WTC11 (cell line): ENCODE data around the gene UTS2B. TPM values are rescaled to one million over a fixed set of nuclear protein-coding genes. Genes with fewer than 3 reads are reported as not detected.

Source experiments
- ATAC-seq: fragments of 200-7000 bp; cut with Tn5 transposase; 2 replicates; pipeline ENCODE4 v1.10.0; 2021; ENCODE audit warnings: mild to moderate bottlenecking, moderate library complexity
- CTCF ChIA-PET: fragments of 300-600 bp; sonication (Branson Sonifier 250); formaldehyde crosslinking; loops from one replicate; lab custom pipeline; 2021; ENCODE audit warnings: antibody characterized with exemption; lab: Charles Lee
- POLR2A ChIA-PET: fragments of 350-600 bp; sonication (Branson Sonifier 250); formaldehyde crosslinking; loops from one replicate; lab custom pipeline; 2021; ENCODE audit warnings: antibody characterized with exemption; lab: Charles Lee
- DNase-seq: peaks from one replicate; pipeline ENCODE4 v3.0.0; 2021; ENCODE audit warnings: low spot score
- H3K27ac Mint-ChIP-seq: 2 replicates; pipeline ENCODE4 v1.8.0; 2021; ENCODE audit warnings: mixed read lengths
- H3K27me3 Mint-ChIP-seq: 2 replicates; pipeline ENCODE4 v1.8.0; 2021; ENCODE audit warnings: low read depth, mild to moderate bottlenecking, moderate library complexity, mixed read lengths
- H3K36me3 Mint-ChIP-seq: 2 replicates; pipeline ENCODE4 v1.8.0; 2021; ENCODE audit warnings: mixed read lengths
- H3K4me1 Mint-ChIP-seq: 2 replicates; pipeline ENCODE4 v1.8.0; 2022; ENCODE audit warnings: mixed read lengths
- H3K4me3 Mint-ChIP-seq: 2 replicates; pipeline ENCODE4 v1.8.0; 2021; ENCODE audit warnings: mild to moderate bottlenecking, moderate library complexity, mixed read lengths
- H3K9me3 Mint-ChIP-seq: 2 replicates; pipeline ENCODE4 v1.8.0; 2021; ENCODE audit warnings: mixed read lengths
- ARID4B ChIP-seq: sonication (generic); formaldehyde crosslinking; IDR thresholded peaks from 2 replicates; pipeline ENCODE4 v1.8.0; 2023; ENCODE audit warnings: missing genetic modification reagents, mild to moderate bottlenecking, borderline replicate concordance
- E2F1 ChIP-seq: sonication (generic); formaldehyde crosslinking; IDR thresholded peaks from 2 replicates; pipeline ENCODE4 v1.8.0; 2022; ENCODE audit warnings: mild to moderate bottlenecking, missing genetic modification reagents
- ESRRA ChIP-seq: sonication (generic); formaldehyde crosslinking; IDR thresholded peaks from 2 replicates; pipeline ENCODE4 v1.8.1; 2022; ENCODE audit warnings: mild to moderate bottlenecking, missing genetic modification reagents, borderline replicate concordance
- FOXP4 ChIP-seq: sonication (generic); formaldehyde crosslinking; IDR thresholded peaks from 2 replicates; pipeline ENCODE4 v1.8.0; 2022; ENCODE audit warnings: mild to moderate bottlenecking, missing genetic modification reagents
- HMGXB4 ChIP-seq: sonication (generic); formaldehyde crosslinking; IDR thresholded peaks from 2 replicates; pipeline ENCODE4 v1.8.1; 2023; ENCODE audit warnings: mild to moderate bottlenecking, moderate library complexity, missing genetic modification reagents
- JAZF1 ChIP-seq: fragments of 250-450 bp; sonication (Bioruptor Pico); IDR thresholded peaks from 2 replicates; pipeline ENCODE4 v1.9.0; 2021; ENCODE audit warnings: moderate library complexity, mild to moderate bottlenecking, inconsistent platforms
- NFATC4 ChIP-seq: fragments of 250-450 bp; sonication (Bioruptor Pico); IDR thresholded peaks from 2 replicates; pipeline ENCODE4 v1.9.0; 2021; ENCODE audit warnings: mild to moderate bottlenecking
- NR1H2 ChIP-seq: sonication (generic); formaldehyde crosslinking; IDR thresholded peaks from 2 replicates; pipeline ENCODE4 v1.9.0; 2021; ENCODE audit warnings: mild to moderate bottlenecking, moderate library complexity, missing genetic modification reagents
- TP53 ChIP-seq: sonication (generic); formaldehyde crosslinking; IDR thresholded peaks from 2 replicates; pipeline ENCODE4 v1.8.1; 2023; ENCODE audit warnings: mild to moderate bottlenecking, missing genetic modification reagents
- ZNF317 ChIP-seq: sonication (generic); formaldehyde crosslinking; IDR thresholded peaks from 2 replicates; pipeline ENCODE4 v1.8.1; 2023; ENCODE audit warnings: low read depth, mild to moderate bottlenecking, moderate library complexity, missing genetic modification reagents, borderline replicate concordance
- total RNA-seq: library from RNA; stranded (reverse); gene quantifications from 3 replicates; pipeline ENCODE4 v1.2.3, GENCODE V29; 2021
- TF ChIP-seq, protein P1 (sequence below): sonication (generic); formaldehyde crosslinking; IDR thresholded peaks from 2 replicates; pipeline ENCODE4 v1.8.1; 2023; ENCODE audit warnings: mild to moderate bottlenecking, missing genetic modification reagents
- TF ChIP-seq, protein P2 (sequence below): fragments of 200-600 bp; IDR thresholded peaks from 2 replicates; pipeline ENCODE4 v1.8.0; 2022; ENCODE audit warnings: antibody characterized with exemption
- TF ChIP-seq, protein P3 (sequence below): sonication (generic); formaldehyde crosslinking; IDR thresholded peaks from 2 replicates; pipeline ENCODE4 v1.8.0; 2022; ENCODE audit warnings: mild to moderate bottlenecking, missing genetic modification reagents

Gene UTS2B
- total RNA-seq, 1 experiment from 2014 or later = not detected

DNA sequence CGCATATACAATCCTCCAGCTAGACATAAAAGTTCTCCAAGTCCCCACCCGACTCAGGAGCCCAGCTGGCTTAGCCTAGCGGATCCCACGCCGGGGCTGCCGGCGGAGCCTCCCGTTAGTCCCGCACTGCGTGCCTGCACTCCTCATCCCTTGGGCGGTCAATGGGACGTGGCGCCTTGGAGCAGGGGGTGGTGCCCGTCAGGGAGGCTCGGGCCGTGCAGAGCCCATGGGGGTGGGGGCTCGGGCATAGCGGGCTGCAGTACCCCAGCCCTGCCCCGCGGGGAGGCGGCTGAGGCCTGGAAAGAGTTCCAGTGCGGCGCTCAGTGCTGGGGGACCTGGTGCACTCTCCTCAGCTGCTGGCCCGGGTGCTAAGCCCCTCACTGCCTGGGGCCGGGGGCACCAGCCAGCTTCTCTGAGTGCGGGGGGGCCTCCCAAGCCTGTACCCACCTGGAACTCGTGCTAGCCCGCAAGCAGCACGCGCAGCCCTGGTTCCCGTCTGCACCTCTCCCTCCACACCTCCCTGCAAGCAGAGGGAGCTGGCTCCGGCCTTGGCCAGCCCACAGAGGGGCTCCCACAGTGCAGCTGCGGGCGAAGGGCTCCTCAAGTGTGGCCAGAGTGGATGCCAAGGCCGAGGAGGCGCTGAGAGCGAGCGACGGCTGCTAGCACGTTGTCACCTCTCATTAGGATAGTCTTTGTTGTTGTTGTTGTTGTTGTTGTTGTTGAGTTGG, 13.3 kb downstream of the UTS2B start:
- H3K27ac Mint-ChIP-seq = no peak overlapping the region
- ChIA-PET CTCF (no interaction called here), POLR2A (no interaction called here)
- no peak for DNase-seq
- H3K4me3 Mint-ChIP-seq = no peak overlapping the region
- H3K9me3 Mint-ChIP-seq = peaks cover 6% of the 10 kb centered on the region; the same call in 1 of the 2 replicates
- no peaks in the 10 kb centered on the region for H3K4me1 Mint-ChIP-seq
- no peaks in the 10 kb centered on the region for H3K36me3 Mint-ChIP-seq
- ATAC-seq = no peak
- TF ChIP-seq NFATC4 (CRISPR knock-in tag) = no peak
- TF ChIP-seq ESRRA (CRISPR knock-in tag) = no peak
- TF ChIP-seq E2F1 (CRISPR knock-in tag) = no peak
- no peak for TF ChIP-seq ARID4B (CRISPR knock-in tag)
- TF ChIP-seq FOXP4 (CRISPR knock-in tag) = no peak
- TF ChIP-seq, protein P1, sequence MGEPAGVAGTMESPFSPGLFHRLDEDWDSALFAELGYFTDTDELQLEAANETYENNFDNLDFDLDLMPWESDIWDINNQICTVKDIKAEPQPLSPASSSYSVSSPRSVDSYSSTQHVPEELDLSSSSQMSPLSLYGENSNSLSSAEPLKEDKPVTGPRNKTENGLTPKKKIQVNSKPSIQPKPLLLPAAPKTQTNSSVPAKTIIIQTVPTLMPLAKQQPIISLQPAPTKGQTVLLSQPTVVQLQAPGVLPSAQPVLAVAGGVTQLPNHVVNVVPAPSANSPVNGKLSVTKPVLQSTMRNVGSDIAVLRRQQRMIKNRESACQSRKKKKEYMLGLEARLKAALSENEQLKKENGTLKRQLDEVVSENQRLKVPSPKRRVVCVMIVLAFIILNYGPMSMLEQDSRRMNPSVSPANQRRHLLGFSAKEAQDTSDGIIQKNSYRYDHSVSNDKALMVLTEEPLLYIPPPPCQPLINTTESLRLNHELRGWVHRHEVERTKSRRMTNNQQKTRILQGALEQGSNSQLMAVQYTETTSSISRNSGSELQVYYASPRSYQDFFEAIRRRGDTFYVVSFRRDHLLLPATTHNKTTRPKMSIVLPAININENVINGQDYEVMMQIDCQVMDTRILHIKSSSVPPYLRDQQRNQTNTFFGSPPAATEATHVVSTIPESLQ (CRISPR knock-in tag) = no peak
- H3K27me3 Mint-ChIP-seq = no peaks in the 10 kb centered on the region

GRCh38 chr3:191314109-191314728, 16.1 kb downstream of the UTS2B start:
- no peaks in the 10 kb centered on the region for H3K27me3 Mint-ChIP-seq
- H3K36me3 Mint-ChIP-seq = no peaks in the 10 kb centered on the region
- H3K4me3 Mint-ChIP-seq = no peak overlapping the region
- H3K27ac Mint-ChIP-seq = no peak overlapping the region
- no peak for TF ChIP-seq HMGXB4
- TF ChIP-seq, all 79 proteins: peak for 0
- H3K4me1 Mint-ChIP-seq = no peaks in the 10 kb centered on the region
- H3K9me3 Mint-ChIP-seq = peaks cover 6% of the 10 kb centered on the region; the same call in 1 of the 2 replicates
- POLR2A ChIA-PET = no interaction called here
- DNase-seq = no peak
- ATAC-seq = no peak
- CTCF ChIA-PET = no interaction called here

- H3K4me3 Mint-ChIP-seq = no peak overlapping the region
- TF ChIP-seq, protein P2, sequence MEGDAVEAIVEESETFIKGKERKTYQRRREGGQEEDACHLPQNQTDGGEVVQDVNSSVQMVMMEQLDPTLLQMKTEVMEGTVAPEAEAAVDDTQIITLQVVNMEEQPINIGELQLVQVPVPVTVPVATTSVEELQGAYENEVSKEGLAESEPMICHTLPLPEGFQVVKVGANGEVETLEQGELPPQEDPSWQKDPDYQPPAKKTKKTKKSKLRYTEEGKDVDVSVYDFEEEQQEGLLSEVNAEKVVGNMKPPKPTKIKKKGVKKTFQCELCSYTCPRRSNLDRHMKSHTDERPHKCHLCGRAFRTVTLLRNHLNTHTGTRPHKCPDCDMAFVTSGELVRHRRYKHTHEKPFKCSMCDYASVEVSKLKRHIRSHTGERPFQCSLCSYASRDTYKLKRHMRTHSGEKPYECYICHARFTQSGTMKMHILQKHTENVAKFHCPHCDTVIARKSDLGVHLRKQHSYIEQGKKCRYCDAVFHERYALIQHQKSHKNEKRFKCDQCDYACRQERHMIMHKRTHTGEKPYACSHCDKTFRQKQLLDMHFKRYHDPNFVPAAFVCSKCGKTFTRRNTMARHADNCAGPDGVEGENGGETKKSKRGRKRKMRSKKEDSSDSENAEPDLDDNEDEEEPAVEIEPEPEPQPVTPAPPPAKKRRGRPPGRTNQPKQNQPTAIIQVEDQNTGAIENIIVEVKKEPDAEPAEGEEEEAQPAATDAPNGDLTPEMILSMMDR = no peak
- TF ChIP-seq JAZF1 (no peak), TP53 (CRISPR knock-in tag) (no peak), NR1H2 (CRISPR knock-in tag) (no peak), ZNF317 (CRISPR knock-in tag) (no peak)
- TF ChIP-seq, protein P1 (CRISPR knock-in tag) = no peak
- TF ChIP-seq, protein P3, sequence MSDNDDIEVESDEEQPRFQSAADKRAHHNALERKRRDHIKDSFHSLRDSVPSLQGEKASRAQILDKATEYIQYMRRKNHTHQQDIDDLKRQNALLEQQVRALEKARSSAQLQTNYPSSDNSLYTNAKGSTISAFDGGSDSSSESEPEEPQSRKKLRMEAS (CRISPR knock-in tag) = no peak
These were observed 17.0 kb downstream of the UTS2B start for GRCh38 chr3:191313296-191313695.

More at GRCh38 chr3:191313296-191313695, 17.0 kb downstream of the UTS2B start:
- H3K9me3 Mint-ChIP-seq = peaks cover 9% of the 10 kb centered on the region
- no peaks in the 10 kb centered on the region for H3K36me3 Mint-ChIP-seq
- ATAC-seq = no peak
- H3K27me3 Mint-ChIP-seq = no peaks in the 10 kb centered on the region
- no peaks in the 10 kb centered on the region for H3K4me1 Mint-ChIP-seq
- POLR2A ChIA-PET = interaction anchor here (0.6 kb wide), 1 partner anchor 923 kb away, joined by 3 read pairs; no protein-coding TSS in a partner anchor
- no peak overlapping the region for H3K27ac Mint-ChIP-seq
- CTCF ChIA-PET = no interaction called here
- DNase-seq = no peak
